ENCODE results near the gene ILDR2. TPM values are rescaled to one million over a fixed set of nuclear protein-coding genes. Genes with fewer than 3 reads are reported as not detected.

Gene ILDR2
- total RNA-seq, 4 donors from 2014 or later, result 0.04 to 0.57 (median 0.21) TPM; not detected in 1

DNA sequence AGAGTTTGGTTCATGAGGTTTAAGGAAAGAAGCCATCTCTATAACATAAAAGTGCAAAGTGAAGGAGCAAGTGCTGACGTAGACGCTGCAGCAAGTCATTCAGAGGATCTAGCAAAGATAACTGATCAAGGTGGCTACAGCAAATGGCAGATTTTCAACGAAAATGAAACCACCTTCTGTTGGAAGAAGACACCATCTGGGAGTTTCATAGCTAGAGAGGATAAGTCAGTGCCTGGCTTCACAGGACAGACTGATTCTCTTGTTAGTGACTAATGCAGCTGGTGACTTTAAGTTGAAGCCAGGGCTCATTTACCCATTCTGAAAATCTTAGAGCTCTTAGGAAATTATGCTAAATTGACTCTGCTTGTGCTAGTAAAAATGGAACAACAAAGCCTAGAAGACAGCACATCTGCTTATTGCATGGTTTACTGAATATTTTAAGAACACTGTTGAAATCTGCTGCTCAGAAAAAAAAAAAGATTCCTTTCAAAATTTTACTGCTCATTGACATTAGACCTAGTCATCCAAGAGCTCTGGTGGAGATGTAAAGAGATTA lies 24.2 kb upstream of the ILDR2 start:
- TF ChIP-seq, protein P1, sequence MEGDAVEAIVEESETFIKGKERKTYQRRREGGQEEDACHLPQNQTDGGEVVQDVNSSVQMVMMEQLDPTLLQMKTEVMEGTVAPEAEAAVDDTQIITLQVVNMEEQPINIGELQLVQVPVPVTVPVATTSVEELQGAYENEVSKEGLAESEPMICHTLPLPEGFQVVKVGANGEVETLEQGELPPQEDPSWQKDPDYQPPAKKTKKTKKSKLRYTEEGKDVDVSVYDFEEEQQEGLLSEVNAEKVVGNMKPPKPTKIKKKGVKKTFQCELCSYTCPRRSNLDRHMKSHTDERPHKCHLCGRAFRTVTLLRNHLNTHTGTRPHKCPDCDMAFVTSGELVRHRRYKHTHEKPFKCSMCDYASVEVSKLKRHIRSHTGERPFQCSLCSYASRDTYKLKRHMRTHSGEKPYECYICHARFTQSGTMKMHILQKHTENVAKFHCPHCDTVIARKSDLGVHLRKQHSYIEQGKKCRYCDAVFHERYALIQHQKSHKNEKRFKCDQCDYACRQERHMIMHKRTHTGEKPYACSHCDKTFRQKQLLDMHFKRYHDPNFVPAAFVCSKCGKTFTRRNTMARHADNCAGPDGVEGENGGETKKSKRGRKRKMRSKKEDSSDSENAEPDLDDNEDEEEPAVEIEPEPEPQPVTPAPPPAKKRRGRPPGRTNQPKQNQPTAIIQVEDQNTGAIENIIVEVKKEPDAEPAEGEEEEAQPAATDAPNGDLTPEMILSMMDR (IDR thresholded peaks at IDR 0.05), result no peak
- no peak for TF ChIP-seq POLR2A (IDR thresholded peaks at IDR 0.05)
- no peak overlapping the region for H3K4me3 ChIP-seq
- DNase-seq, result no peak
- no peak overlapping the region for H3K27ac ChIP-seq
- intact Hi-C loops (cut with DNase I), result no loop called here
- H3K9me3 ChIP-seq, result no peaks in the 10 kb centered on the region
- no peaks in the 10 kb centered on the region for H3K4me1 ChIP-seq
- WGBS, 2 donors, result 53 to 69% methylated on average over 3 of the region's 3 CpGs
- H3K27me3 ChIP-seq, result peaks cover 0 to 4% (median 0%) of the 10 kb centered on the region in 4 donors
- H3K36me3 ChIP-seq, result no peaks in the 10 kb centered on the region

DNA sequence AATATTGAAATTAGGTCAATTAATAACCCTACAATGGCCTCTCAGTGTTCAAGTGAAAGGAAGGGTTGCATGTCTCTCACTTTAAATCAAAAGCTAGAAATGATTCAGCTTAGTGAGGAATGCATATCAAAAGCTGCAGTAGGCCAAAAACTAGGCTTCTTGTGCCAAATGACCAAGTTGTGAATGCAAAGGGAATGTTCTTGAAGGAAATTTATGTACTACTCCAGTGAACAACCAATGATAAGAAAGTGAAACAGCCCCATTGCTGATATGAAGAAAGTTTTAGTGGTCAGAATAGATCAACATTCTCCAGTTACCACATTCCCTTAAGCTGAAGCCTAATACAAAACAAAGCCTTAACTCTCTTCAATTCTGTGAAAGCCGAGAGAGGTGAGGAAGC lies 23.7 kb upstream of the ILDR2 start:
- no peak overlapping the region for H3K27ac ChIP-seq
- H3K9me3 ChIP-seq, result no peaks in the 10 kb centered on the region
- DNase-seq, result no peak
- H3K4me1 ChIP-seq, result no peaks in the 10 kb centered on the region
- TF ChIP-seq, protein P1 (IDR thresholded peaks at IDR 0.05), result no peak
- 73 to 76% methylated on average over 1 of the region's 1 CpG for WGBS, 2 donors
- H3K4me3 ChIP-seq, result no peak overlapping the region
- H3K36me3 ChIP-seq, result no peaks in the 10 kb centered on the region
- peaks cover 0 to 4% (median 0%) of the 10 kb centered on the region in 4 donors for H3K27me3 ChIP-seq
- intact Hi-C loops (cut with DNase I), result no loop called here

- Histone ChIP-seq H3K4me1 (no peaks in the 10 kb centered on the region), H3K27ac (no peak within 1 kb of the TSS), H3K4me3 (no peak within 1 kb of the TSS), H3K27me3 (peaks cover 0 to 7% (median 0%) of the 10 kb centered on the region in 4 donors), H3K36me3 (no peaks in the 10 kb centered on the region), H3K9me3 (no peaks in the 10 kb centered on the region)
- 92 to 93% methylated on average over 18 to 21 of the region's 45 CpGs for WGBS, 2 donors
- intact Hi-C loops (cut with DNase I), result no loop called here
- TF ChIP-seq, protein P1 (IDR thresholded peaks at IDR 0.05), result no peak
- no peak for TF ChIP-seq POLR2A (IDR thresholded peaks at IDR 0.05)
- DNase-seq, result no peak
These were observed 13.7 kb upstream of the ILDR2 start, which contains the start of gene MAEL for GRCh38 chr1:166988974-166989515. Gene MAEL (plus strand): TSS chr1:166989280. CDS start chr1:166989353, 73 bp downstream.

DNA sequence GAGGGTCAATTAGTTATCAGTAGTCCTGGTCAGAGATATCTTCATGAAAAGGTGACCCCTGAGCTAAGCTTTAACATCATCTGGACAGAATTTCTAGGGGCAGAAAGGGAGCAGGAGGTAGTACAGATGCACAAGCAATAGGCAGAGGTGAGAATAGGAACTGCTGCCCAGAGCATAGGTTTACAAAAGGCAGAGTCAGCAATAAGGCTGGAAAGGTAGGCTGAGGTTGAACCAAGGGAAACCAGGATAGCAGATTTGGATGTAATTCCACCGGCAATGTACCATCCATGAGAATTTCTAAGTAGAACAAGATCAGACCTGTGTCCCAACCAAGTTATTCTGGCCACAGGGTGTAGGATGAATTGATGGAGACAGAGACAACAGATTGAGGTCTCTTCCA lies 6.2 kb upstream of the ILDR2 start:
- TF ChIP-seq, protein P1 (IDR thresholded peaks at IDR 0.05), result no peak
- no peak for TF ChIP-seq POLR2A (IDR thresholded peaks at IDR 0.05)
- peaks cover 0 to 30% (median 0%) of the 10 kb centered on the region in 4 donors for H3K27me3 ChIP-seq
- no peaks in the 10 kb centered on the region for H3K4me1 ChIP-seq
- no peak overlapping the region for H3K27ac ChIP-seq
- intact Hi-C loops (cut with DNase I), result no loop called here
- 100% methylated on average over 1 of the region's 1 CpG for WGBS, 2 donors
- H3K9me3 ChIP-seq, result no peaks in the 10 kb centered on the region
- DNase-seq, result no peak
- no peak overlapping the region for H3K4me3 ChIP-seq
- no peaks in the 10 kb centered on the region for H3K36me3 ChIP-seq

GRCh38 chr1:166980818-166981217 lies 5.5 kb upstream of the ILDR2 start:
- H3K27ac ChIP-seq, result no peak overlapping the region
- peaks cover 0 to 38% (median 0%) of the 10 kb centered on the region in 4 donors for H3K27me3 ChIP-seq
- TF ChIP-seq, protein P1 (IDR thresholded peaks at IDR 0.05), result no peak
- TF ChIP-seq POLR2A (IDR thresholded peaks at IDR 0.05), result no peak
- H3K4me3 ChIP-seq, result no peak overlapping the region
- no peaks in the 10 kb centered on the region for H3K9me3 ChIP-seq
- intact Hi-C loops (cut with DNase I), result no loop called here
- H3K4me1 ChIP-seq, result peaks cover 0 to 5% (median 0%) of the 10 kb centered on the region in 3 donors
- DNase-seq, result no peak
- H3K36me3 ChIP-seq, result no peaks in the 10 kb centered on the region
- 83 to 100% methylated on average over 2 to 3 of the region's 3 CpGs for WGBS, 2 donors

Measured in esophagus squamous epithelium (tissue), 5 donors.